ENCODE results near the gene MRPS10. TPM values are rescaled to one million over a fixed set of nuclear protein-coding genes. Genes with fewer than 3 reads are reported as not detected.

Gene MRPS10
- total RNA-seq, 1 donor from 2014 or later: 51.4 TPM

Other genes with a start within 250 kb of the MRPS10 start
- 4.5 TPM for gene TAF8, start 167.3 kb downstream of the MRPS10 start, total RNA-seq
- under 0.01 TPM for gene C6orf132, start 75.2 kb downstream of the MRPS10 start, total RNA-seq
- 1.2 TPM for gene GUCA1A, start 44.5 kb downstream of the MRPS10 start, total RNA-seq
- 0.41 TPM for gene GUCA1B, start 22.9 kb downstream of the MRPS10 start, total RNA-seq
- gene TRERF1, start 234.1 kb upstream of the MRPS10 start, total RNA-seq: 2.9 TPM

All from frontal cortex (tissue), 1 donor.